Loucy (cell line): ENCODE data around the gene CHST1.

Source experiments
- H2AFZ ChIP-seq: fragments of 200-600 bp; sonication (generic); 2 replicates; pipeline ENCODE4 v1.6.0; 2016; ENCODE audit warnings: antibody characterized with exemption, mild to moderate bottlenecking, low read length, moderate library complexity
- H3F3A ChIP-seq: fragments of 200-600 bp; 2 replicates; pipeline ENCODE4 v1.6.0; 2016; ENCODE audit warnings: antibody characterized with exemption, low read depth, mild to moderate bottlenecking
- H3K27me3 ChIP-seq: fragments of 200-600 bp; sonication (generic); 2 replicates; pipeline ENCODE4 v1.6.1; 2014; ENCODE audit warnings: low read length, mild to moderate bottlenecking; ENCODE audit not compliant: insufficient read depth, poor library complexity, severe bottlenecking
- H3K36me3 ChIP-seq: fragments of 200-600 bp; sonication (generic); 2 replicates; pipeline ENCODE4 v1.6.1; 2016; ENCODE audit warnings: low read length; ENCODE audit not compliant: insufficient read depth
- H3K4me1 ChIP-seq: fragments of 200-600 bp; sonication (generic); 2 replicates; pipeline ENCODE4 v1.5.1; 2014; ENCODE audit warnings: low read length, mild to moderate bottlenecking; ENCODE audit not compliant: insufficient read depth, poor library complexity, severe bottlenecking
- H3K4me2 ChIP-seq: fragments of 200-600 bp; sonication (generic); 2 replicates; pipeline ENCODE4 v1.6.0; 2014; ENCODE audit warnings: antibody characterized with exemption, low read length, low read depth, mild to moderate bottlenecking; ENCODE audit not compliant: poor library complexity, severe bottlenecking
- H3K4me3 ChIP-seq: fragments of 200-600 bp; sonication (generic); 2 replicates; pipeline ENCODE4 v1.5.1; 2014; ENCODE audit warnings: low read length, mild to moderate bottlenecking, mixed read lengths; ENCODE audit not compliant: poor library complexity, severe bottlenecking
- H3K79me2 ChIP-seq: fragments of 200-600 bp; sonication (generic); 2 replicates; pipeline ENCODE4 v1.6.1; 2014; ENCODE audit warnings: low read length; ENCODE audit not compliant: insufficient read depth
- H3K9ac ChIP-seq: fragments of 200-600 bp; sonication (generic); 2 replicates; pipeline ENCODE4 v1.6.0; 2014; ENCODE audit warnings: mild to moderate bottlenecking, low read depth, low read length, moderate library complexity; ENCODE audit not compliant: poor library complexity, severe bottlenecking
- H3K9me2 ChIP-seq: fragments of 200-600 bp; sonication (generic); replicated peaks from 2 replicates; pipeline ENCODE4 v1.6.1; 2016; ENCODE audit warnings: low read depth, low read length, mixed read lengths
- H3K9me3 ChIP-seq: fragments of 200-600 bp; sonication (generic); 2 replicates; pipeline ENCODE4 v1.6.1; 2014; ENCODE audit warnings: mild to moderate bottlenecking, antibody characterized with exemption, low read length, low read depth; ENCODE audit not compliant: insufficient read depth
- H4K20me1 ChIP-seq: fragments of 200-600 bp; sonication (generic); 2 replicates; pipeline ENCODE4 v1.6.0; 2014; ENCODE audit warnings: antibody characterized with exemption, low read length, mild to moderate bottlenecking; ENCODE audit not compliant: insufficient read depth, poor library complexity, severe bottlenecking
- EZH2phosphoT487 ChIP-seq: fragments of 200-600 bp; IDR thresholded peaks from 2 replicates; pipeline ENCODE4 v1.6.1; 2018; ENCODE audit warnings: antibody characterized with exemption, mild to moderate bottlenecking, moderate library complexity, borderline replicate concordance
- TF ChIP-seq, protein P1 (sequence below): fragments of 200-600 bp; sonication (generic); conservative IDR thresholded peaks from 2 replicates; pipeline ENCODE4 v1.5.1; 2014; ENCODE audit warnings: mild to moderate bottlenecking, antibody characterized with exemption, low read length

CHST1 gene

DNA sequence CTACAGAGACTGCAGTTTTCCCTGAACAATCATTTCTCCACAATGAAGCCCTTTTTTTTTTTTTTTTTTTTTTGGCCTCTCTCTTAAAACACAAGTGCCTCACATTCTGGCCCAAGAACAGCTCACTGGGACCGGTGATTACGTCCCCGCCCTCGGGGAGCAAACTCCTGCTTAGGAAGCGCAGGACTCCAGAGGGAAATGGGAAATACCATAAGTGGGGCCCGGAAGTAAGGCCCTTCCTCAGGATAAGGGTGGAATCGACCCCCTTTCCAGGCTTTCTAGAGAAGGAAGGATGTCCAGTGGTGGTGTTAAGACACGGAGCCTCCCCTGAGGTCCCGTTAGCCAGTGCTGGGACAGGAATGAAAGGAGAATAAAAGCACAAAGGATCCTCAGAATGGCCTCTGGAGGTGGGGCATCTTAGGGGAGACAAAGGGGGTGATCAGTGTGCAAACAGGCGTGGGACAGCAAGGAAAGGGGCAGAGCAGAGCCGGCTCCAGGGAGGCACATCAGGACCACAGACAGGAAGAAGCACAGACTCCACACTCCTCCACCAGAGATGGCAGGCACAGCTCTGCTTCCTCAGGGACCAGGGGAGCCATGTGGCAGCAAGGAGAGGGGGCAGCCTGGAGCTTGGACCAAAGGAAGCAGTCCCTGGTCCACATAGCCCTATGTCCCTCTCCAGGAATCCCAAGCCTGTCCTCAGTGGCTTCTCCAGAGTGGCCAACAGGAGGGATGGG, 61.3 kb downstream of the CHST1 start:
- Histone ChIP-seq H3K36me3 (no peaks in the 10 kb centered on the region), H3K27me3 (no peaks in the 10 kb centered on the region), H4K20me1 (no peaks in the 10 kb centered on the region), H3K4me2 (no peak overlapping the region), H3K9me2 (no peaks in the 10 kb centered on the region), H3K4me3 (no peak overlapping the region), H3K9me3 (no peaks in the 10 kb centered on the region), H3K79me2 (no peaks in the 10 kb centered on the region), H3K4me1 (no peaks in the 10 kb centered on the region), H3K9ac (no peak overlapping the region), H3F3A (no peaks in the 10 kb centered on the region), H2AFZ (no peak overlapping the region)
- TF ChIP-seq, protein P1, sequence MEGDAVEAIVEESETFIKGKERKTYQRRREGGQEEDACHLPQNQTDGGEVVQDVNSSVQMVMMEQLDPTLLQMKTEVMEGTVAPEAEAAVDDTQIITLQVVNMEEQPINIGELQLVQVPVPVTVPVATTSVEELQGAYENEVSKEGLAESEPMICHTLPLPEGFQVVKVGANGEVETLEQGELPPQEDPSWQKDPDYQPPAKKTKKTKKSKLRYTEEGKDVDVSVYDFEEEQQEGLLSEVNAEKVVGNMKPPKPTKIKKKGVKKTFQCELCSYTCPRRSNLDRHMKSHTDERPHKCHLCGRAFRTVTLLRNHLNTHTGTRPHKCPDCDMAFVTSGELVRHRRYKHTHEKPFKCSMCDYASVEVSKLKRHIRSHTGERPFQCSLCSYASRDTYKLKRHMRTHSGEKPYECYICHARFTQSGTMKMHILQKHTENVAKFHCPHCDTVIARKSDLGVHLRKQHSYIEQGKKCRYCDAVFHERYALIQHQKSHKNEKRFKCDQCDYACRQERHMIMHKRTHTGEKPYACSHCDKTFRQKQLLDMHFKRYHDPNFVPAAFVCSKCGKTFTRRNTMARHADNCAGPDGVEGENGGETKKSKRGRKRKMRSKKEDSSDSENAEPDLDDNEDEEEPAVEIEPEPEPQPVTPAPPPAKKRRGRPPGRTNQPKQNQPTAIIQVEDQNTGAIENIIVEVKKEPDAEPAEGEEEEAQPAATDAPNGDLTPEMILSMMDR = no peak
- no peak for TF ChIP-seq EZH2phosphoT487

DNA sequence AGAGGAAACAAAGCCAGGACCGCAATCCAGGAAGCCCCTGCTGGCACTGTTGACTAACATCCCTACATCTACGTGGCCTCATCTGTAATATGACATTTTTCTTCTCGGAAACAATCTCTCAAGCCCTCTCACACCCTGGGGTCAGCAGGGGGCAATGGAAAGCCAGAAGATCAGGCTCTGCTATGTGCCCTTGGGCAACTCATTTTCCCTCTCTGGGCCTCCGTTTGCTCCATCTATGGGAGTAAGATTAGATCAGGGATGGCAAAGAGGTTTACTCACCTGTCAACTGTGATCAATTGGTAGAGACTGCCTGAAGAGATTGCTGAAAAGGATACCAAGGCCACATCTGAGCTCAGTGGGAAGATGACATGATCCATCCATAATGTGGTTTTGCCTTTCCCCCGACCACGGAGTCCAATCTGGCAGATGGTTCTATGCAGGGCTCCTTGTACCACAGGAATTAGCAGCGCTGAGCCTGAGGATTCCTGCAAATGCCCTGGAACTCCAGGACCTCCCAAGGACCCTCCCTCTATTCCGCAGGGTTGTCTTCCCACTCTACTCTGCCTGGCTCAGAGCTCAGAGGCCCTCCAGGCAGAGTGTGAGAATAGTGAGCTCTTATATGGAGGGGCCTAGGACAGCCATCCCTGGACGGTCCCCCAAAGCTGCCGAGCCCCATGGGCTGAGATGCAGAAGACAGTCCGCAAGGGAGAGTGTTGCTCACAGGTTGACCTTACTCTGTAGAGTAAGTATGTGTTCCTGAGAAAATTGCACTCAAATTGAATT, 66.1 kb downstream of the CHST1 start:
- Histone ChIP-seq H3K4me2 (no peak overlapping the region), H3K4me1 (no peaks in the 10 kb centered on the region), H3K4me3 (no peak overlapping the region), H3K9ac (no peak overlapping the region), H2AFZ (no peak overlapping the region), H3K9me3 (no peaks in the 10 kb centered on the region), H3K36me3 (no peaks in the 10 kb centered on the region), H3K9me2 (no peaks in the 10 kb centered on the region), H3K79me2 (no peaks in the 10 kb centered on the region), H4K20me1 (no peaks in the 10 kb centered on the region), H3K27me3 (no peaks in the 10 kb centered on the region), H3F3A (no peaks in the 10 kb centered on the region)
- TF ChIP-seq EZH2phosphoT487 = no peak
- TF ChIP-seq, protein P1 = no peak
